GM19351 (cell line): ENCODE data around the gene CYBB.
"Not testable (repeated sequence)": the region's sequence is repeated elsewhere in the genome, so short reads cannot be mapped to it uniquely, and the experiment has no call there.

Experiments
- ATAC-seq: cut with Tn5 transposase; IDR thresholded peaks from one replicate; pipeline ENCODE4 v1.9.1; 2021; ENCODE audit warnings: mild to moderate bottlenecking, moderate library complexity; ENCODE audit not compliant: unreplicated experiment

CYBB gene

DNA sequence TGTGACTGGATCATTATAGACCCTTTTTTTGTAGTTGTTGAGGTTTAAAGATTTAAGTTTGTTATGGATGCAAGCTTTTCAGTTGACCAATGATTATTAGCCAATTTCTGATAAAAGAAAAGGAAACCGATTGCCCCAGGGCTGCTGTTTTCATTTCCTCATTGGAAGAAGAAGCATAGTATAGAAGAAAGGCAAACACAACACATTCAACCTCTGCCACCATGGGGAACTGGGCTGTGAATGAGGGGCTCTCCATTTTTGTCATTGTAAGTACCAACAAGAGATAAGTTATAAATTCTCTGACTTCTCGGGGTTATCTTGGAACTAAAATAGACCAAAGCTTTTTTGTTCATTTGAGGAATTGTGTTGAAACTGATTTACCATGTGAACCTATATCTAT, at the start of gene CYBB:
Gene CYBB, plus strand, starts transcription at position 203 of the 400 bp plus-strand sequence. Its CDS starts 19 bp downstream, at position 222.
- ATAC-seq: peak; percentile 32

DNA sequence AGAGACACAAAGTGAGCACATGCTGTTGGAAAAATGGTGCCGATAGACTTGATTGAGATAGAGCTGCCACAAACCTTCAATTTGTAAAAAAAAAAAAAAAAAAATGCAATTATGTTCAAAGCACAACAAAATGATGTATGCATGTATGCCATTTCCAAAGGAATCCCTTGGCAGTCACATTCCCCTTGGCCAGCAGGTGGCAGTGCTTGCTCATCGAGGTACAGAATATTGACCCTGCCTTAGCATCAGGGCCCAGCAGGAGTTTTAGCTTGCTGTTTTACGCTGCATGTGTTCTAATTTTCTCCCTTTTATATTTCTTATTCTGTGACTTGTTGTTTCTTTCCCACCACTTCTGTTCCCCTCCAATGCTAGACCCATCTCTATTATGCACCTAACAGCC, 34.5 kb upstream of the CYBB start:
- peak; percentile 52 for ATAC-seq

GRCh38 chrX:37745835-37746217, 34.0 kb upstream of the CYBB start:
- ATAC-seq: peak; percentile 38

- ATAC-seq: peak; percentile 90
Measured at GRCh38 chrX:37746218-37746941, 33.5 kb upstream of the CYBB start.

DNA sequence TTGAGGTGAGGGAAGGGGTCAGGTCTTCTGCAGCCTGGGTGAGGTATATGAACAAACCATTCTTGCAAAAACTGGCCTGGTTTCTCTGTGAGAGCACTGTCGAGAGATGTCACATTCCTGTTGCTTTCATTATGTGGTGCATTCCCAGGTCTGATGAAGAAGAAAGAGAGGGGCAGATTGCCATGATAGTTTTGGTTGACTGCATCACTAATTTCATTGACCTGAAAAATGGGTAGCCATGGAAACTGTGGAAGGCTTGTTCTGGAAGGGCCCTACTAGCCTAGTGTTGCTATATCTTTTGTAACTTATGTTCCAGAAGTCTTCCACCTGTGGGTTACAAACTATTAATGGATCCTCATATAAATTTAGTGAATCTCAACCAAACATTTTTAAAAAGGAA, 32.9 kb upstream of the CYBB start:
- no peak for ATAC-seq

GRCh38 chrX:37752281-37752680, 27.6 kb upstream of the CYBB start:
- ATAC-seq: no peak

DNA sequence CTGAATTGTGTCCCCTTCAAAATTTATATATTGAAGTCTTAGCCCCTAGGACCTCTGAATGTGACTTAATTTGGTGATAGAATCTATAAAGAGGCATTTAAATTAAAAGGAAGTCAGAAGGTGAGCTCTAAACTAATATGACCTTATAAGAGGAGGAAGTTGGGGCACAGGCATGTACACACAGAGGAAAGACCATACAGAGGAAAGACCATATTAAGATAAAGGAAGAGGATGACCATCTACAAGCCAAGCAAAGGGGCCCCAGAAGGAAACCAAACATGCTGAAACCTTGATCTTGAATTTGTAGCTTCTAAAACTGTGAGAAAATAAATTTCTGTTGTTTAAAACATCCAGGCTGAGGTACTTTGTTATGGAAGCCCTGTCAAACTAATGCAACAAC, 26.9 kb upstream of the CYBB start:
- ATAC-seq: no peak

GRCh38 chrX:37753384-37753783, 26.5 kb upstream of the CYBB start:
- peak; percentile 45 for ATAC-seq

DNA sequence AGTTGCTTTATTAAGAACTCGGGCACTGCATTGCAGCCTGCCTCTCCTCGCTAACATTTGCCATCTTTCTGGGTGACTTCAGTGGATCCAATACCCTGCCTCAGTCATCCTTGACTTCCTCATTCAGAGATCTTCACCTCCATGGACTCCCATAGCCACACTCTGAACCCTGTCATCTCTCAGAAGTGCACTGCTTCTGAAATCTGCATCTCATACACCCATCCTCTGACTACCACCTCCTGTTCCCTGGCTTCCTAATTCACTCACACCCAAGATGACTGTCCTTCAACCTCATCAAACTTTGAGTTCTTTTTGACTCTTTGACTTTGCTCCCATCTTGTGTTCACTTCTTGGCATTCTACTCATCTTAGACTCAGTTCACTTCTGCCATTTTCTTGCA, 25.3 kb upstream of the CYBB start:
- peak; percentile 14 for ATAC-seq

GRCh38 chrX:37755025-37755424, 24.8 kb upstream of the CYBB start:
- peak; percentile 87 for ATAC-seq

- no peak for ATAC-seq
Measured at GRCh38 chrX:37757082-37757481, 22.8 kb upstream of the CYBB start.

- no peak for ATAC-seq
Measured at GRCh38 chrX:37759351-37759750, 20.5 kb upstream of the CYBB start.

DNA sequence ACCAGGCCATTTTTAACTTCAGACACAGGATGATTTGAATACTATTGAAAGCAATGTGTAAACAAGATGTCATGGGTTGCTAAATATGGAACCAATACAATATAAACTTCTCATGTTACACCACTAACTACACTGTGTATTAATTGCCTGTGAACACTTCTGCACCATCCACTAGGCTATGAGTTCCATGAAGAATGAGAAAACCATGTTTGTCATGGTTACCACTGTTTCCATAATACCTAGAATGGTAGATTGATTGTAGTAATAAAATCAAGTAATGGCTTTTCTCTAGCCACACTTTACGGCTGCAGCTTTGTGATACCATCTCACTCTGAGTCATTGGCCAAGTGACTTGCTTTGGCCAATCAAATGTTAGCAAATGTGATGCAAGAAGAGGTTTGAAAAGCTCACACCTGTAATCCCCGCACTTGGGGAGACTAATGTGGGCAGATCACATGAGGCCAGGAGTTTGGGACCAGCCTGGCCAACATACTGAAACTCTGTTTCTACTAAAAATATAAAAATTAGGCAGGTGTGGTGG, 19.9 kb upstream of the CYBB start:
- ATAC-seq: no peak

- no peak for ATAC-seq
Measured at GRCh38 chrX:37763400-37763799, 16.5 kb upstream of the CYBB start.

DNA sequence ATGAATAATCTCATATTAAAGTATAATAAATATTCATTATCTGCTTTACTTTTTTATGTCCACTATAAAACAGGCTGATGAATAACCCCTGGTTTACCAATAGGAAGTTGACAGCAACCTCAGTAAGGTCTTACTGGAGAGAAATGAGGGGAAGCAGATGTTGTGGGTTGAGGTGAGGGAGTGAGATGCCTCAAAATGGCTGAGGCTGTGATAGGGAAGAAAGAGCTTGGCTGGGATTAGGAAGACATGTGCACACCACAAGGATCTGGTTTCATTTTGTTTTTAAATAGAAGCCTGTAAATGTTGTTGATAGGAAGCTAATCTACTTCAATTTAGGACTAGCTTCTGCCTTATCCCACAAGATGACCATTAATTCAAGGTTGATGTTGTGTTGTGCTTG, 14.4 kb upstream of the CYBB start:
- no peak for ATAC-seq

DNA sequence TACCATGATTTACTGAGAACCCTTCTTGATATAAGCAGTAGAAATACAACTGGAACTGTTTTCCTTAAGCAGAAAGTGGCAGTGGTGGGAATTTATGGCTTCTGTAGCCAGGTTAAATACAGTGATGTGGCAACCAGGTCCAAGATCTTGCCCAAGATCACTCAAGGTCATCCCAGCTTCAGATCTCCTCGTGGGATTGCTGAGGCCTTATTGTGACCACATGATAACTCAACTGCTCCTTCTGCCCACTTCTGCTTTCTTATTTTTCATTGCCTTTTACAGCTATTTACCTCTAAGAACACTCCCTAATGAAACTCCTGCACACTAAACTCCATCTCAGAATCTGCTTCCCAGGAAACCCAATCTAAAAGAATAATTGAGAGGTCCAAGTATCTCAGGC, 12.4 kb upstream of the CYBB start:
- ATAC-seq: no peak

DNA sequence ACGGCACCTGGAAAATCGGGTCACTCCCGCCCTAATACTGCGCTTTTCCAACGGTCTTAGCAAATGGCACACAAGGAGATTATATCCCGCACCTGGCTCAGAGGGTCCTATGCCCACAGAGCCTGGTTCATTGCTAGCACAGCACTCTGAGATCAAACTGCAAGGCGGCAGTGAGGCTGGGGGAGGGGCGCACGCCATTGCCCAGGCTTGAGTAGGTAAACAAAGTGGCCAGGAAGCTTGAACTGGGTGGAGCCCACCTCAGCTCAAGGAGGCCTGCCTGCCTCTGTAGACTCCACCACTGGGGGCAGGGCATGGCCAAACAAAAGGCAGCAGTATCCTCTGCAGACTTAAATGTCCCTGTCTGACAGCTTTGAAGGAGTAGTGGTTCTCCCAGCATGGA, 11.0 kb upstream of the CYBB start:
- ATAC-seq: not testable (repeated sequence)

DNA sequence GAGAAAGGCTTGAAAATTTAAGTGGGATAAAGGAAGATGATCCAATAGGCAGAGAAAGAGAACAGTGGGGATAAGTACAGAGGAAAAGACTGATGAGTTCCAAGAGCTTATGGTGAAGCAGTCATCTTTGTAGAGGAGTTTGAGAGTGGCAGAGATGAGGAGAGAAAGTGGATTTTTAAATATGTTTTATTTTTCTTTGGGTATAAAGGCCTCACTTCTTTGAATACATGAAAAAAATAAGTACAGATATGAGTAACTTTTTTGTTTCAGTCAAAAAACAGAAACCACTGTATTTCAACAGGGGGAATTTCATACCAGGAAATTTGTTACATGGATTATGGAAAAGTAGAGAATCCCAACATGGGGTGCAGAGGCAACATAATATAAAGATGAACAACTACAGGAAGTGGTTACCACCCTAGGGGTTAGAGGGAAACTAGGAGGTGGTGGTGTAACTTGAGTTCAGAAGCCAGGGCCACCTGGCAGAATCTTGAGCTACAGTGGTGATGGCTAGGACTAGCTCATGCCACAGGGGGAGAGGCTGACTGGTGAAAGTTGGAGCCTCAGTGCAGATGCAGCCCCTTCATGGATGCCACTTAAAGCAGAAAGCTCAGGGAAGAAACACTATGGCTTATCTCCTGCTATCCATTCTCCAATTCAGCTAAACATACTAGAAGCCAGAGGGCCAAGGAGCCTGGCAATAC, 3.4 kb upstream of the CYBB start:
- ATAC-seq: peak; percentile 62

GRCh38 chrX:37776987-37777325, 2.9 kb upstream of the CYBB start:
- peak; percentile 35 for ATAC-seq

DNA sequence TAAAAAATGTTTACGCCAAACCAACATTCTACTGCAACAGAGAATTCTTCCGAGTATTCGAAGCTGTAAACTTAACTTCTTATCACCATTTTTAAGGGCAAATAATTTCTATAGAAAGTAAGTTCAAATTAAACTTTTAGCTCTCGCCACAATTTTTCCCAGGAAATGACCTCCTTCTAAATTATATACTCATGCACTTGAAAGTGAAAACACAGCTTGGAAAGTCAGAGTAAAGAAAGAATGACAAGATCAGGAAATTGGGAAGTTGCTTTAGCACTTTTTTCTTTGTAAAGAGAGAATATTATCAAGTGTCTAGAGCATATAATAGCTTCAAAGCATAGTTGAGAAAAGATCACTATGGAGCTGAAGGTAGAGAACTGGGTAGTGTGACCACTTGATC, 1.2 kb downstream of the CYBB start:
- ATAC-seq: no peak

DNA sequence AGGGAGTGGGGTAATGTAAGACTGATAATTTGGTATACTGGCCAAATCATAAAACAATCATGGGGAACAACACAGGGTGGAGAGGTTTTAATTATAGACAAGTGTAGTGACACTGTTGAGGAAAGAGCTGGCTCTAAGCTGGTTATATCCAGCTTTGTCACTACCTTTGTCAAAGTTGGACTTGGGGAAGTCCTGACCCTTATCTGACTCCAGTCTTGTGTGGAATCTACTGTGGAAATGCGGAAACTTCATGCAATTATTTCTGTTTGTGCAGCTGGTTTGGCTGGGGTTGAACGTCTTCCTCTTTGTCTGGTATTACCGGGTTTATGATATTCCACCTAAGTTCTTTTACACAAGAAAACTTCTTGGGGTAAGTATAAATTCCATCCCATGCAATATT, 2.0 kb downstream of the CYBB start:
- ATAC-seq: no peak

GRCh38 chrX:37782359-37782758, 2.5 kb downstream of the CYBB start:
- no peak for ATAC-seq
